Mesenchymal stem cell (in vitro differentiated cells and primary cell): ENCODE measurements around the gene COX19.
A peak's percentile ranks its signal among the peaks of the same experiment; 100 is the strongest.
"Not testable (repeated sequence)": the region's sequence is repeated elsewhere in the genome, so short reads cannot be mapped to it uniquely, and the experiment has no call there.

Experiments
- DNase-seq: peaks from one replicate; pipeline ENCODE4 v3.0.0-alpha.2; 2013
- H2AFZ ChIP-seq: one replicate; pipeline ENCODE4 v1.6.1; 2013; ENCODE audit warnings: low read depth, mild to moderate bottlenecking, control low read depth, inconsistent platforms, low read length, moderate library complexity
- H2AK5ac ChIP-seq: 2 replicates; pipeline ENCODE4 v1.6.1; 2013; ENCODE audit warnings: low read length, moderate library complexity, mild to moderate bottlenecking, inconsistent platforms; ENCODE audit not compliant: severe bottlenecking
- H2BK120ac ChIP-seq: one replicate; pipeline ENCODE4 v1.6.1; 2013; ENCODE audit warnings: low read depth, mild to moderate bottlenecking, inconsistent platforms, low read length, moderate library complexity
- H2BK12ac ChIP-seq, 2 experiments: one replicate each; pipeline ENCODE4 v1.6.1; 2013; ENCODE audit warnings: inconsistent platforms in 2 of 2, low read length in 2 of 2, mild to moderate bottlenecking in 2 of 2, moderate library complexity in 2 of 2, control low read depth in 1 of 2
- H2BK15ac ChIP-seq: one replicate; pipeline ENCODE4 v1.6.1; 2013; ENCODE audit warnings: mild to moderate bottlenecking, low read depth, inconsistent platforms; ENCODE audit not compliant: poor library complexity, severe bottlenecking
- H2BK5ac ChIP-seq: 2 replicates; pipeline ENCODE4 v1.6.1; 2013; ENCODE audit warnings: low read depth, mild to moderate bottlenecking, low read length, control low read depth, inconsistent platforms; ENCODE audit not compliant: poor library complexity, severe bottlenecking
- H3K14ac ChIP-seq, 2 experiments: one replicate each; pipeline ENCODE4 v1.6.1; 2013; ENCODE audit warnings: inconsistent platforms in 2 of 2, low read length in 2 of 2, control low read depth in 1 of 2, mild to moderate bottlenecking in 1 of 2, moderate library complexity in 1 of 2
- H3K18ac ChIP-seq, 2 experiments: one replicate each; pipeline ENCODE4 v1.6.1; 2013; ENCODE audit warnings: inconsistent platforms in 2 of 2, low read length in 2 of 2, control low read depth in 1 of 2, low read depth in 1 of 2, mild to moderate bottlenecking in 1 of 2
- H3K23ac ChIP-seq, 2 experiments: one replicate each; pipeline ENCODE4 v1.6.1; 2013; ENCODE audit warnings: inconsistent platforms in 2 of 2, low read length in 2 of 2, mild to moderate bottlenecking in 2 of 2, moderate library complexity in 2 of 2, control low read depth in 1 of 2
- H3K27ac ChIP-seq: 2 replicates; pipeline ENCODE4 v1.5.1; 2013; ENCODE audit warnings: mild to moderate bottlenecking, moderate library complexity, low read length, control low read depth, inconsistent platforms; ENCODE audit not compliant: poor library complexity, severe bottlenecking
- H3K27me3 ChIP-seq, 2 experiments: 2 replicates each; pipeline versions ENCODE4 v1.6.1 to v1.7.0; 2013; ENCODE audit warnings: low read length in 2 of 2, mild to moderate bottlenecking in 2 of 2, moderate library complexity in 2 of 2, control low read depth in 1 of 2, inconsistent platforms in 1 of 2; ENCODE audit not compliant: control insufficient read depth in 1 of 2, insufficient read depth in 1 of 2
- H3K36me3 ChIP-seq, 2 experiments: 2 replicates each; pipeline versions ENCODE4 v1.6.1 to v1.7.0; 2013; ENCODE audit warnings: low read length in 2 of 2, control low read depth in 1 of 2, inconsistent platforms in 1 of 2, low read depth in 1 of 2, mild to moderate bottlenecking in 1 of 2; ENCODE audit not compliant: insufficient read depth in 2 of 2, control insufficient read depth in 1 of 2
- H3K4ac ChIP-seq, 2 experiments: one replicate each; pipeline ENCODE4 v1.6.1; 2013; ENCODE audit warnings: inconsistent platforms in 2 of 2, low read length in 2 of 2, mild to moderate bottlenecking in 2 of 2, moderate library complexity in 2 of 2, control low read depth in 1 of 2, low read depth in 1 of 2
- H3K4me1 ChIP-seq: 2 replicates; pipeline ENCODE4 v1.6.1; 2013; ENCODE audit warnings: low read depth, low read length, control low read depth; ENCODE audit not compliant: control insufficient read depth, insufficient read depth
- H3K4me2 ChIP-seq: 2 replicates; pipeline ENCODE4 v1.6.1; 2013; ENCODE audit warnings: low read length, mild to moderate bottlenecking, inconsistent platforms; ENCODE audit not compliant: poor library complexity, severe bottlenecking
- H3K4me3 ChIP-seq, 2 experiments: 2 replicates each; pipeline versions ENCODE4 v1.5.1 to v1.7.0; 2013; ENCODE audit warnings: low read length in 2 of 2, mild to moderate bottlenecking in 2 of 2, control low read depth in 1 of 2, low read depth in 1 of 2; ENCODE audit not compliant: insufficient read depth in 1 of 2
- H3K79me1 ChIP-seq: replicated peaks from 2 replicates; pipeline ENCODE4 v1.6.1; 2013; ENCODE audit warnings: mild to moderate bottlenecking, control low read depth, low read length, inconsistent platforms; ENCODE audit not compliant: poor library complexity, severe bottlenecking
- H3K9ac ChIP-seq: 2 replicates; pipeline ENCODE4 v1.7.0; 2013; ENCODE audit warnings: mild to moderate bottlenecking, low read length, moderate library complexity
- H3K9me3 ChIP-seq: 2 replicates; pipeline ENCODE4 v1.7.0; 2013; ENCODE audit warnings: mild to moderate bottlenecking, low read length; ENCODE audit not compliant: control insufficient read depth
- H4K8ac ChIP-seq: one replicate; pipeline ENCODE4 v1.6.1; 2013; ENCODE audit warnings: inconsistent platforms, mild to moderate bottlenecking, low read length, moderate library complexity
- H4K91ac ChIP-seq: one replicate; pipeline ENCODE4 v1.6.1; 2013; ENCODE audit warnings: mild to moderate bottlenecking, low read length, inconsistent platforms
- WGBS: methylation state at CpG from one replicate; pipeline ENCODE4 v1.1.7; 2013; ENCODE audit warnings: mixed read lengths; 5-methylcytosine and 5-hydroxymethylcytosine counted together

COX19 gene

DNA sequence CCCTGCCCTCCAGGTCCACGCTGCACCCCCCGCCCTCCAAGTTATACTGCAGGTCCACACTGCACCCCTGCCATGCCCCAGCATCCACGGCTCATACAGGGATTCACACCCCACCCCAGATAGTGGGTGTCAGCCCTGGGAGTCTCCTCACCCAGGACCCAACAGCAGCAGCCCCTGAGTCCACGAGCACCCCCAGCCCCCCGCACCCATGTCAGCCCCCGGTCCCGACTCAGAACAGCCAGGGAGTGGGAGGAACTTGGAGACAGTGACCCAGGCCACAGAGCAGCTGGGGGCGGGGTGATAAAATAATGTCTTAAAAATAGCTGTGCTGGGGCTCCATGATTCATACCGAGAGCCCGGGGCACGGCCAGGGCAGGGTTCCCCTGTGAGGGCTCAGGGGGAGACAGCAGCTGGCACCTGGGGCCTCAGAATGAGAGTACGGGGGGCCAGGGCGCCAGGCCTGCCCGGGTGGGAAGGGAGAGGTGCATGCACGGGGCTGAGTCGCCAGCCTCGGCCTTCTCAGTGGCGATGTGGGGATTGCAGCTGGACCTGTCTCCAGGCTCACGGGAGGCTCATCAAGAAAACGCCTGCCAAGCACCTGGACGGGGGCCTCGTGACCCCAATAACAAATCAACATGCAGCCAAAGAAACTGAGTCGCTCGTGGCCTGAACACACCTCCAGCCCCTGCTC lies 50.7 kb downstream of the COX19 start:
- H2BK5ac ChIP-seq, result no peak overlapping the region
- H2BK15ac ChIP-seq, result peak overlapping the region; percentile 62
- H3K4me3 ChIP-seq, result no peak overlapping the region
- no peak overlapping the region for H3K9ac ChIP-seq
- H2BK12ac ChIP-seq, result no peak overlapping the region
- no peak overlapping the region for H3K23ac ChIP-seq
- no peak overlapping the region for H4K91ac ChIP-seq
- H3K4me2 ChIP-seq, result peak overlapping the region; percentile 24
- peaks cover 30% of the 10 kb centered on the region for H3K4me1 ChIP-seq
- DNase-seq, result no peak
- H3K9me3 ChIP-seq, result no peaks in the 10 kb centered on the region
- H3K14ac ChIP-seq, result no peak overlapping the region
- H3K4ac ChIP-seq, result no peak overlapping the region
- H3K36me3 ChIP-seq, result no peaks in the 10 kb centered on the region
- whole genome bisulfite sequencing, result 82% methylated on average over 21 of the region's 24 CpGs
- H3K18ac ChIP-seq, result no peak overlapping the region
- H2BK120ac ChIP-seq, result no peak overlapping the region
- no peak overlapping the region for H2AFZ ChIP-seq
- no peaks in the 10 kb centered on the region for H3K79me1 ChIP-seq
- peaks cover 0 to 26% of the 10 kb centered on the region in 2 experiments for H3K27me3 ChIP-seq
- H3K27ac ChIP-seq, result no peak overlapping the region
- H2AK5ac ChIP-seq, result no peak overlapping the region
- no peak overlapping the region for H4K8ac ChIP-seq

DNA sequence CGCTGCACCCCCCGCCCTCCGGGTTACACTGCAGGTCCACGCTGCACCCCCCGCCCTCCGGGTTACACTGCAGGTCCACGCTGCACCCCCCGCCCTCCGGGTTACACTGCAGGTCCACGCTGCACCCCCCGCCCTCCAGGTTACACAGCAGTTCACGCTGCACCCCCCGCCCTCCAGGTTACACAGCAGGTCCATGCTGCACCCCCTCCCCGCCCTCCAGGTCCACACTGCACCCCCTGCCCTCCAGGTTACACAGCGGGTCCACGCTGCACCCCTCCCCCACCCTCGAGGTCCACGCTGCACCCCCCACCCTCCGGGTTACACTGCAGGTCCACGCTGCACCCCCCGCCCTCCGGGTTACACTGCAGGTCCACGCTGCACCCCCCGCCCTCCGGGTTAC lies 51.3 kb downstream of the COX19 start:
- H3K36me3 ChIP-seq, H4K8ac ChIP-seq, H2AK5ac ChIP-seq, H3K4me3 ChIP-seq, H3K79me1 ChIP-seq, H3K4ac ChIP-seq, H2BK5ac ChIP-seq, H2BK120ac ChIP-seq, H3K4me2 ChIP-seq, H4K91ac ChIP-seq, H3K27ac ChIP-seq, H3K23ac ChIP-seq, H3K14ac ChIP-seq, H2AFZ ChIP-seq, H2BK15ac ChIP-seq, H3K18ac ChIP-seq, DNase-seq, H3K9me3 ChIP-seq, H3K9ac ChIP-seq, H2BK12ac ChIP-seq: not testable (repeated sequence)
- WGBS, result 87% methylated on average over 3 of the region's 25 CpGs
- Histone ChIP-seq H3K4me1 (peaks cover 31% of the 10 kb centered on the region), H3K27me3 (peaks cover 0 to 27% of the 10 kb centered on the region in 2 experiments)

- H3K4me2 ChIP-seq, result peak overlapping the region; percentile 1
- no peak overlapping the region for H3K4me3 ChIP-seq
- peak overlapping the region in 1 of 2 experiments; percentile 2 for H3K14ac ChIP-seq
- peak; percentile 80 for DNase-seq
- H3K79me1 ChIP-seq, result no peaks in the 10 kb centered on the region
- no peaks in the 10 kb centered on the region for H3K36me3 ChIP-seq
- H2BK120ac ChIP-seq, result peak overlapping the region; percentile 24
- H4K91ac ChIP-seq, result peak overlapping the region; percentile 93
- no peak overlapping the region for H3K9ac ChIP-seq
- H3K9me3 ChIP-seq, result no peaks in the 10 kb centered on the region
- H2AK5ac ChIP-seq, result no peak overlapping the region
- H4K8ac ChIP-seq, result peak overlapping the region; percentile 29
- no peak overlapping the region for H3K23ac ChIP-seq
- peaks cover 31% of the 10 kb centered on the region for H3K4me1 ChIP-seq
- H2AFZ ChIP-seq, result peak overlapping the region; percentile 46
- no peak overlapping the region for H3K27ac ChIP-seq
- H2BK15ac ChIP-seq, result peak overlapping the region; percentile 92
- peaks cover 3 to 27% of the 10 kb centered on the region in 2 experiments for H3K27me3 ChIP-seq
- no peak overlapping the region for H2BK5ac ChIP-seq
- 56% methylated on average over 34 of the region's 40 CpGs for WGBS
- H3K4ac ChIP-seq, result peak overlapping the region; percentile 35 to 56
- peak overlapping the region in 1 of 2 experiments; percentile 93 for H2BK12ac ChIP-seq
- H3K18ac ChIP-seq, result peak overlapping the region; percentile 67 to 93
Measured at GRCh38 chr7:923108-924041, 52.0 kb downstream of the COX19 start.
